ENCODE data around the gene POC1A. TPM values are rescaled to one million over a fixed set of nuclear protein-coding genes. Genes with fewer than 3 reads are reported as not detected.
A peak's percentile ranks its signal among the peaks of the same experiment; 100 is the strongest.

POC1A gene
- total RNA-seq, 1 experiment from 2014 or later = 43.0 TPM

DNA sequence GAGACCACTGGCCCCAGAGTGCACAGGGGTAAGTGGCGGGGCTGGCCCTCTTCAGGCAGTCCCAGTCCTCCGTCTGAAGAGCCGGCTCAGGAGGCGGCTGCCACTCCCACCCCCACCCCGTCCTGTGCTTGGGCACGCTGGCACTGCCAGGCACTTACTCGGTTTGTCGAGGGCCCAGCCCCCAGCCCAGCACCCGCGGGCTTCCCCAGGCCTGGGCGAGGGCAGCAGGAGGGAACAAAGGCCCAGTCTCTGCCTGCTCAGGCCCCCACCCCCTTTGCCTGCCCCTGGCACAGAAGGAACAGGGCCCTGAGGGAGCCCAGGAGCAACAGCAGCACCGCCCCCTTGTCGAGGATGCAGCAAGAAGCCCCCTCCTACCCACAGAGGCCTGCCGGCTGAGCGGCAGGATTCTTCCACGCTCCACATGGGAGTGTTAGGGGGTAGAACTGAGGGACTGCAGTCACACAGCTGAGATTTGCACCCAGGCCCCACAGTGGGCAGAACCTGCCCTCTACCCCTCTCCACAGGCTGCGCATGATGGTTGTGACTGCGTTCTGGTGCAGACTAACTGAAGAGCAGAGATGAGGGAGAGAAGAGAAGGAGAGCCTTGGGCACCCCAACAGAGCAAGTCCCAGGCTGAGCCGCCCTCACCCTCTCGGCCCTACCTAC, 106.8 kb downstream of the POC1A start:
- H3K4me1 ChIP-seq (ENCODE audit: insufficient read depth, low read length) = peaks cover 43% of the 10 kb centered on the region
- TF ChIP-seq CTCF (conservative IDR thresholded peaks at IDR 0.05; ENCODE audit: low read depth, low read length) (no peak), EZH2 (IDR thresholded peaks at IDR 0.05; ENCODE audit: low read length, unreplicated experiment) (no peak), EZH2phosphoT487 (IDR thresholded peaks at IDR 0.05; ENCODE audit: borderline replicate concordance, low read length) (no peak)
- no TSS peak for BruUV-seq (replicated peaks)
- H3K36me3 ChIP-seq (ENCODE audit: low read depth, low read length) = peaks cover 28% of the 10 kb centered on the region
- H2AFZ ChIP-seq (ENCODE audit: low read length) = no peak overlapping the region
- peaks cover 23% of the 10 kb centered on the region for H3K79me2 ChIP-seq (ENCODE audit: low read length)
- H4K20me1 ChIP-seq (ENCODE audit: low read length) = no peaks in the 10 kb centered on the region
- ChIA-PET POLR2A (ENCODE audit: unreplicated experiment) (interaction anchor here (1.8 kb wide), 1 partner anchor 10 kb away, joined by 19 read pairs; no protein-coding TSS in a partner anchor), CTCF (interaction anchor here (1.3 kb wide), 1 partner anchor 46 kb away, joined by 5 read pairs; no protein-coding TSS in a partner anchor)
- intact Hi-C loops (cut with micrococcal nuclease) = loop anchor here (2.0 kb wide), 1 partner anchor 97 kb away; no protein-coding TSS in a partner anchor
- DNase-seq (peak; percentile 64), ATAC-seq (peak; percentile 49)
- H3F3A ChIP-seq (ENCODE audit: low read length, unreplicated experiment) = peaks cover 6% of the 10 kb centered on the region
- peak overlapping the region; percentile 77 for H3K4me2 ChIP-seq (ENCODE audit: low read length)
- H3K27me3 ChIP-seq (ENCODE audit: low read length) = no peaks in the 10 kb centered on the region
- peak overlapping the region; percentile 99 for H3K27ac ChIP-seq (ENCODE audit: low read length)
- H3K4me3 ChIP-seq (ENCODE audit: low read length) = 0 out of 2 replicates have a peak overlapping the region, but pooled peaks have one; percentile 41
- H3K9me2 ChIP-seq (replicated peaks; ENCODE audit: low read length) = no peaks in the 10 kb centered on the region
- H3K9ac ChIP-seq (ENCODE audit: low read length) = peak overlapping the region; percentile 97
- no peaks in the 10 kb centered on the region for H3K9me3 ChIP-seq (ENCODE audit: low read length)

DNA sequence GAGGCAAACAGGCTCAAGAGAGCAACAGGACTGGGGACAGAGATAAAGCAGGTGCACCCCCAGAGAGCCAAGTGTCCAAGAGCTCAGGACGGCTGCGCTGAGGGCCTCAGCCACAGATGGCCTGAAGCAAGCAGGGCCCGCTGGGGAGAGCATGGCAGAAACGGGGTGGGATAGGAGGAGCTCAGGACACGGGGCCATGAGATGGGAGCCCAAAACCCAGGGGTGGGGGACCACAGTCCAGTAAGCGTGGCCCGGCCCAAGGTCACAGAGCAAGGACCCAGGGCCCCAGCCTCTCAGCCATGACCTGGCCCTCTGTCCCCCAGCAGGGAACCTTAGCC, 107.4 kb downstream of the POC1A start:
- peaks cover 37% of the 10 kb centered on the region for H3K4me1 ChIP-seq (ENCODE audit: insufficient read depth, low read length)
- TSS peak; percentile 95 for BruUV-seq (replicated peaks)
- no peak for TF ChIP-seq EZH2 (IDR thresholded peaks at IDR 0.05; ENCODE audit: low read length, unreplicated experiment)
- TF ChIP-seq CTCF (conservative IDR thresholded peaks at IDR 0.05; ENCODE audit: low read depth, low read length) = no peak
- no peak for TF ChIP-seq EZH2phosphoT487 (IDR thresholded peaks at IDR 0.05; ENCODE audit: borderline replicate concordance, low read length)
- H4K20me1 ChIP-seq (ENCODE audit: low read length) = no peaks in the 10 kb centered on the region
- peak overlapping the region; percentile 41; the same call in 1 of the 2 replicates for H3K4me3 ChIP-seq (ENCODE audit: low read length)
- POLR2A ChIA-PET (ENCODE audit: unreplicated experiment) = interaction anchor here (0.6 to 1.8 kb wide), 3 partner anchors 8 to 45 kb away, joined by 4 to 19 read pairs (median 4); no protein-coding TSS in a partner anchor
- peak overlapping the region; percentile 99 for H3K27ac ChIP-seq (ENCODE audit: low read length)
- H3F3A ChIP-seq (ENCODE audit: low read length, unreplicated experiment) = peaks cover 6% of the 10 kb centered on the region
- DNase-seq = no peak
- H3K9ac ChIP-seq (ENCODE audit: low read length) = peak overlapping the region; percentile 97
- H3K36me3 ChIP-seq (ENCODE audit: low read depth, low read length) = peaks cover 23% of the 10 kb centered on the region
- ATAC-seq = no peak; the same call in 1 of the 2 replicates
- H3K9me2 ChIP-seq (replicated peaks; ENCODE audit: low read length) = no peaks in the 10 kb centered on the region
- no peaks in the 10 kb centered on the region for H3K9me3 ChIP-seq (ENCODE audit: low read length)
- peak overlapping the region; percentile 77 for H3K4me2 ChIP-seq (ENCODE audit: low read length)
- peaks cover 17% of the 10 kb centered on the region for H3K79me2 ChIP-seq (ENCODE audit: low read length)
- H3K27me3 ChIP-seq (ENCODE audit: low read length) = no peaks in the 10 kb centered on the region
- H2AFZ ChIP-seq (ENCODE audit: low read length) = peak overlapping the region; percentile 27; the same call in 1 of the 2 replicates
- CTCF ChIA-PET = interaction anchor here (0.6 to 1.3 kb wide), 2 partner anchors 46 to 105 kb away, joined by 3 to 5 read pairs; partner anchors contain the start of gene RRP9
- intact Hi-C loops (cut with micrococcal nuclease) = loop anchor here (2.0 kb wide), 1 partner anchor 98 kb away; no protein-coding TSS in a partner anchor
